ENCODE measurements around the gene TMEM156.

DNA sequence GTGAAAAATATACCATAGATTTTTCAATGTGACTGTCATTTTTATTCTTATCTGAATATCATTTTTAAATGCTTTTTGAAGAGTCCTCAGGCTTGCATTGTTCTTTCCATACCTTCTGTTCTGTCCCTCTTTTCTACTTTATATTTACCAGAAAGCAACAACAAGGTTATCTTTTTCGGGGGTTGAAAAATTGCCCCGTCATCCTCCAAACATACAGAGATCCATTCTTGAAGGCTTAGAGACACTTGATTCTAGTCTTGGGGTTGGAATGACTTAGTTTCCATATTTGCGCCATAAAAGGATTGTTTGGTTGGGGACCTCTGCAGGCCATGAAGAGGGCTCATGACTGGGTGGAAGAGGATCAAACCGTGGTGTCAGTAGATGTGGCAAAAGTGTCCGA is 101.1 kb downstream of the TMEM156 start:
- TF ChIP-seq, protein P1, sequence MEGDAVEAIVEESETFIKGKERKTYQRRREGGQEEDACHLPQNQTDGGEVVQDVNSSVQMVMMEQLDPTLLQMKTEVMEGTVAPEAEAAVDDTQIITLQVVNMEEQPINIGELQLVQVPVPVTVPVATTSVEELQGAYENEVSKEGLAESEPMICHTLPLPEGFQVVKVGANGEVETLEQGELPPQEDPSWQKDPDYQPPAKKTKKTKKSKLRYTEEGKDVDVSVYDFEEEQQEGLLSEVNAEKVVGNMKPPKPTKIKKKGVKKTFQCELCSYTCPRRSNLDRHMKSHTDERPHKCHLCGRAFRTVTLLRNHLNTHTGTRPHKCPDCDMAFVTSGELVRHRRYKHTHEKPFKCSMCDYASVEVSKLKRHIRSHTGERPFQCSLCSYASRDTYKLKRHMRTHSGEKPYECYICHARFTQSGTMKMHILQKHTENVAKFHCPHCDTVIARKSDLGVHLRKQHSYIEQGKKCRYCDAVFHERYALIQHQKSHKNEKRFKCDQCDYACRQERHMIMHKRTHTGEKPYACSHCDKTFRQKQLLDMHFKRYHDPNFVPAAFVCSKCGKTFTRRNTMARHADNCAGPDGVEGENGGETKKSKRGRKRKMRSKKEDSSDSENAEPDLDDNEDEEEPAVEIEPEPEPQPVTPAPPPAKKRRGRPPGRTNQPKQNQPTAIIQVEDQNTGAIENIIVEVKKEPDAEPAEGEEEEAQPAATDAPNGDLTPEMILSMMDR (IDR thresholded peaks at IDR 0.05; ENCODE audit: extremely low read depth in 1 of 2, insufficient read depth in 1 of 2, low read depth in 1 of 2, low read length in 2 of 2), result no peak
- TF ChIP-seq JUN (IDR thresholded peaks at IDR 0.05; ENCODE audit: borderline replicate concordance, insufficient read depth, insufficient read length, low read depth) (no peak), EZH2 (IDR thresholded peaks at IDR 0.05; ENCODE audit: borderline replicate concordance, low read depth, low read length, severe bottlenecking) (no peak), MYC (IDR thresholded peaks at IDR 0.05; ENCODE audit: low read depth, low read length) (no peak), POLR2A (IDR thresholded peaks at IDR 0.05; ENCODE audit: low read depth, low read length) (no peak), POLR2AphosphoS5 (IDR thresholded peaks at IDR 0.05; ENCODE audit: insufficient read depth, low read depth, low read length) (no peak), FOS (IDR thresholded peaks at IDR 0.05; ENCODE audit: borderline replicate concordance, insufficient read depth, low read length) (no peak), GATA2 (IDR thresholded peaks at IDR 0.05; ENCODE audit: insufficient read depth, insufficient read length, low read depth, low read length) (no peak)
- TF ChIP-seq, protein P2, sequence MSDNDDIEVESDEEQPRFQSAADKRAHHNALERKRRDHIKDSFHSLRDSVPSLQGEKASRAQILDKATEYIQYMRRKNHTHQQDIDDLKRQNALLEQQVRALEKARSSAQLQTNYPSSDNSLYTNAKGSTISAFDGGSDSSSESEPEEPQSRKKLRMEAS (IDR thresholded peaks at IDR 0.05; ENCODE audit: insufficient read depth, insufficient read length), result no peak
